ENCODE results near the gene CD69.
A peak's percentile ranks its signal among the peaks of the same experiment; 100 is the strongest.

Gene CD69

DNA sequence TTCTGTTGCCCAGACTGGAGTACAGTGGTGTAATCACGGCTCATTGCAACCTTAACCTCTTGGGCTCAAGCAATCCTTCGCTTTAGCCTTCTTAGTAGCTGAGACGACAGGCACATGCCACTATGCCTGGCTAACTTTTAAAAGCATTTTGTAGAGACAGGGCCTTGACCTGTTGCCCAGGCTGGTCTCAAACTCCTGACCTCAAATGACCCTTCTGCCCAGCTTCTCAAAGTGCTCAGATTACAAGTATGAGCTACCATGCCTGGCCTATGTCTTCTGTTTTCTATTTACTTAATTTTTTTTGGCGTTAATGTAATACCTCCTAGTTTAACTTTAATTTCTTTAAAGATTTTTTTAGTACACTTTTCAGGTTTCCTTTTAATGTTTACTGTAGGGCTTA is 46.0 kb upstream of the CD69 start:
- H3K79me2 ChIP-seq (ENCODE audit: low read length): no peaks in the 10 kb centered on the region
- H3K27me3 ChIP-seq (ENCODE audit: low read depth, low read length): peaks cover 9% of the 10 kb centered on the region; the same call in 1 of the 2 replicates
- no peak overlapping the region for H2AFZ ChIP-seq (ENCODE audit: low read depth, low read length)
- no peaks in the 10 kb centered on the region for H3K9me3 ChIP-seq (ENCODE audit: insufficient read depth, low read length)
- H3K27ac ChIP-seq (ENCODE audit: low read length): no peak overlapping the region
- no peak overlapping the region for H3K4me2 ChIP-seq (ENCODE audit: low read length)
- H3K4me3 ChIP-seq (ENCODE audit: low read length): no peak overlapping the region
- H3K4me1 ChIP-seq (ENCODE audit: low read length): peaks cover 30% of the 10 kb centered on the region
- H3K36me3 ChIP-seq (replicated peaks; ENCODE audit: low read depth, low read length): no peaks in the 10 kb centered on the region
- H4K20me1 ChIP-seq (ENCODE audit: insufficient read depth, low read length): no peaks in the 10 kb centered on the region
- no peak overlapping the region for H3K9ac ChIP-seq (ENCODE audit: low read length)
- no peak for TF ChIP-seq EZH2phosphoT487 (IDR thresholded peaks at IDR 0.05; ENCODE audit: low read depth)
- TF ChIP-seq, protein P1, sequence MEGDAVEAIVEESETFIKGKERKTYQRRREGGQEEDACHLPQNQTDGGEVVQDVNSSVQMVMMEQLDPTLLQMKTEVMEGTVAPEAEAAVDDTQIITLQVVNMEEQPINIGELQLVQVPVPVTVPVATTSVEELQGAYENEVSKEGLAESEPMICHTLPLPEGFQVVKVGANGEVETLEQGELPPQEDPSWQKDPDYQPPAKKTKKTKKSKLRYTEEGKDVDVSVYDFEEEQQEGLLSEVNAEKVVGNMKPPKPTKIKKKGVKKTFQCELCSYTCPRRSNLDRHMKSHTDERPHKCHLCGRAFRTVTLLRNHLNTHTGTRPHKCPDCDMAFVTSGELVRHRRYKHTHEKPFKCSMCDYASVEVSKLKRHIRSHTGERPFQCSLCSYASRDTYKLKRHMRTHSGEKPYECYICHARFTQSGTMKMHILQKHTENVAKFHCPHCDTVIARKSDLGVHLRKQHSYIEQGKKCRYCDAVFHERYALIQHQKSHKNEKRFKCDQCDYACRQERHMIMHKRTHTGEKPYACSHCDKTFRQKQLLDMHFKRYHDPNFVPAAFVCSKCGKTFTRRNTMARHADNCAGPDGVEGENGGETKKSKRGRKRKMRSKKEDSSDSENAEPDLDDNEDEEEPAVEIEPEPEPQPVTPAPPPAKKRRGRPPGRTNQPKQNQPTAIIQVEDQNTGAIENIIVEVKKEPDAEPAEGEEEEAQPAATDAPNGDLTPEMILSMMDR (IDR thresholded peaks at IDR 0.05; ENCODE audit: low read depth, low read length): no peak

- TF ChIP-seq, protein P1 (IDR thresholded peaks at IDR 0.05; ENCODE audit: low read depth, low read length): no peak
- TF ChIP-seq EZH2phosphoT487 (IDR thresholded peaks at IDR 0.05; ENCODE audit: low read depth): no peak
- Histone ChIP-seq H3K4me1 (ENCODE audit: low read length) (peaks cover 22% of the 10 kb centered on the region), H3K27me3 (ENCODE audit: low read depth, low read length) (peaks cover 9% of the 10 kb centered on the region; the same call in 1 of the 2 replicates), H3K9me3 (ENCODE audit: insufficient read depth, low read length) (no peaks in the 10 kb centered on the region), H4K20me1 (ENCODE audit: insufficient read depth, low read length) (no peaks in the 10 kb centered on the region), H3K9ac (ENCODE audit: low read length) (no peak overlapping the region), H3K27ac (ENCODE audit: low read length) (no peak overlapping the region), H3K4me2 (ENCODE audit: low read length) (no peak overlapping the region), H2AFZ (ENCODE audit: low read depth, low read length) (no peak overlapping the region), H3K4me3 (ENCODE audit: low read length) (no peak overlapping the region), H3K79me2 (ENCODE audit: low read length) (no peaks in the 10 kb centered on the region), H3K36me3 (replicated peaks; ENCODE audit: low read depth, low read length) (no peaks in the 10 kb centered on the region)
Measured at GRCh38 chr12:9805883-9806282, 45.2 kb upstream of the CD69 start.

DNA sequence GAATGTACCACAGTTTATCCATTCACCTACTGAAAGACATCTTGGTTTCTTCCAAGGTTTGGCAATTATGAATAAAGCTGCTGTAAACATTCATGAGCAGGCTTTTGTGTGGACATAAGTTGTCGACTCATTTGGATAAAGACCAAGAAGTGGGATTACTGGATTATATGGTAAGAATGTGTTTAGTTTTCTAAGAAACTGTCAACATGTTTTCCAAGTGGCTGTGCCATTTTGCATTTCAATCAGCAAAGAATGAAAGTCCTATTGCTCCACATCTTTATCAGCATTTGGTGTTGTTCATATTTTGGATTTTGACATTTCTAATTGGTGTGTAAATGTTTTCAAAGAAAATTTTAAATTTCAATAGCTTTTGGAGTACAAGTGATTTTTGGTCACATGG is 39.3 kb upstream of the CD69 start:
- Histone ChIP-seq H4K20me1 (ENCODE audit: insufficient read depth, low read length) (no peaks in the 10 kb centered on the region), H2AFZ (ENCODE audit: low read depth, low read length) (no peak overlapping the region), H3K9me3 (ENCODE audit: insufficient read depth, low read length) (no peaks in the 10 kb centered on the region), H3K36me3 (replicated peaks; ENCODE audit: low read depth, low read length) (no peaks in the 10 kb centered on the region), H3K27me3 (ENCODE audit: low read depth, low read length) (peaks cover 4% of the 10 kb centered on the region; the same call in 1 of the 2 replicates), H3K4me1 (ENCODE audit: low read length) (peaks cover 28% of the 10 kb centered on the region), H3K79me2 (ENCODE audit: low read length) (no peaks in the 10 kb centered on the region), H3K4me3 (ENCODE audit: low read length) (no peak overlapping the region), H3K4me2 (ENCODE audit: low read length) (no peak overlapping the region), H3K9ac (ENCODE audit: low read length) (no peak overlapping the region), H3K27ac (ENCODE audit: low read length) (no peak overlapping the region)
- TF ChIP-seq, protein P1 (IDR thresholded peaks at IDR 0.05; ENCODE audit: low read depth, low read length): no peak
- TF ChIP-seq EZH2phosphoT487 (IDR thresholded peaks at IDR 0.05; ENCODE audit: low read depth): no peak

GRCh38 chr12:9797722-9798619 is 37.3 kb upstream of the CD69 start:
- Histone ChIP-seq H3K4me2 (ENCODE audit: low read length) (no peak overlapping the region), H4K20me1 (ENCODE audit: insufficient read depth, low read length) (no peaks in the 10 kb centered on the region), H3K4me1 (ENCODE audit: low read length) (peaks cover 48% of the 10 kb centered on the region), H3K36me3 (replicated peaks; ENCODE audit: low read depth, low read length) (no peaks in the 10 kb centered on the region), H3K27ac (ENCODE audit: low read length) (no peak overlapping the region), H2AFZ (ENCODE audit: low read depth, low read length) (no peak overlapping the region), H3K4me3 (ENCODE audit: low read length) (no peak overlapping the region), H3K27me3 (ENCODE audit: low read depth, low read length) (no peaks in the 10 kb centered on the region), H3K9me3 (ENCODE audit: insufficient read depth, low read length) (no peaks in the 10 kb centered on the region), H3K79me2 (ENCODE audit: low read length) (no peaks in the 10 kb centered on the region), H3K9ac (ENCODE audit: low read length) (no peak overlapping the region)
- TF ChIP-seq, protein P1 (IDR thresholded peaks at IDR 0.05; ENCODE audit: low read depth, low read length): peak; percentile 95
- no peak for TF ChIP-seq EZH2phosphoT487 (IDR thresholded peaks at IDR 0.05; ENCODE audit: low read depth)

Data from OCI-LY3 (cell line).